ENCODE measurements around the gene ITLN1.

The ITLN1 gene

GRCh38 chr1:160850993-160851392 lies 34.0 kb downstream of the ITLN1 start:
- TF ChIP-seq, protein P1, sequence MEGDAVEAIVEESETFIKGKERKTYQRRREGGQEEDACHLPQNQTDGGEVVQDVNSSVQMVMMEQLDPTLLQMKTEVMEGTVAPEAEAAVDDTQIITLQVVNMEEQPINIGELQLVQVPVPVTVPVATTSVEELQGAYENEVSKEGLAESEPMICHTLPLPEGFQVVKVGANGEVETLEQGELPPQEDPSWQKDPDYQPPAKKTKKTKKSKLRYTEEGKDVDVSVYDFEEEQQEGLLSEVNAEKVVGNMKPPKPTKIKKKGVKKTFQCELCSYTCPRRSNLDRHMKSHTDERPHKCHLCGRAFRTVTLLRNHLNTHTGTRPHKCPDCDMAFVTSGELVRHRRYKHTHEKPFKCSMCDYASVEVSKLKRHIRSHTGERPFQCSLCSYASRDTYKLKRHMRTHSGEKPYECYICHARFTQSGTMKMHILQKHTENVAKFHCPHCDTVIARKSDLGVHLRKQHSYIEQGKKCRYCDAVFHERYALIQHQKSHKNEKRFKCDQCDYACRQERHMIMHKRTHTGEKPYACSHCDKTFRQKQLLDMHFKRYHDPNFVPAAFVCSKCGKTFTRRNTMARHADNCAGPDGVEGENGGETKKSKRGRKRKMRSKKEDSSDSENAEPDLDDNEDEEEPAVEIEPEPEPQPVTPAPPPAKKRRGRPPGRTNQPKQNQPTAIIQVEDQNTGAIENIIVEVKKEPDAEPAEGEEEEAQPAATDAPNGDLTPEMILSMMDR (IDR thresholded peaks at IDR 0.05; ENCODE audit: low read depth, low read length): no peak
- no peak for DNase-seq (ENCODE audit: extremely low read depth, low read depth)

DNA sequence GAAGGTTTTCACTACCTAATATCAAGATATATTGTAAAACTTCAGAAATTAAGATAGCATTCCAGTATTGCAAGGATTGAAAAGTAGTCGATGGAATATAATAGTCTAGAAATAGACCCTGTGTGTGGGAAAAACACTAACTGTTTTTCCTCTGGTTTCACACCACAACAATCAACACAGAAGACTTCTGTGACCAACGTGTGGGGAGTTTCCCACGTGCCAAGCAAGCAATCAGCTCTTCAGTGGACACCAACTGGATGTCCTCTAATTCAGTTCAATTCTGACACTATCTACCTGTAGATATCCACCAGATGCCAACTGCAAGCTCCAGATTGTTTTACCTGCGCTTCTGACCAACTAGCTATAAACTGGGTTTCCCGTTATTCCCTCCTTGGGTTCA lies 34.4 kb downstream of the ITLN1 start:
- TF ChIP-seq, protein P1 (IDR thresholded peaks at IDR 0.05; ENCODE audit: low read depth, low read length): no peak
- DNase-seq (ENCODE audit: extremely low read depth, low read depth): no peak

DNA sequence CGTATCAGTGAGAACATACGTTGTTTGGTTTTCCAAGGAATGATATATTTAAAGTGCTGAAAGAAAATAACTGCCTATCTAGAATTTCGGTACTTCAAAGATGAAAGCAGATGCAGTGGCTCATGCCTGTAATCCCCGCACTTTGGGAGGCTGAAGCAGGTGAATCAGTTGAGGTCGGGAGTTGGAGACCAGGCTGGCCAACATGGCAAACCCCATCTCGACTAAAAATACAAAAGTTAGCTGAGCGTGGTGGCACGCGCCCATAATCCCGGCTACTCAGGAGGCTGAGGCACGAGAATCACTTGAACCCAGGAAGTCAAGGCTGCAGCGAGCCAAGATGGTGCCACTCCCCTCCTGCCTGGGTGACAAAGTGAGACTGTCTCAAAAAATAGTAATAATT lies 38.7 kb downstream of the ITLN1 start:
- TF ChIP-seq, protein P1 (IDR thresholded peaks at IDR 0.05; ENCODE audit: low read depth, low read length): no peak
- DNase-seq (ENCODE audit: extremely low read depth, low read depth): no peak

DNA sequence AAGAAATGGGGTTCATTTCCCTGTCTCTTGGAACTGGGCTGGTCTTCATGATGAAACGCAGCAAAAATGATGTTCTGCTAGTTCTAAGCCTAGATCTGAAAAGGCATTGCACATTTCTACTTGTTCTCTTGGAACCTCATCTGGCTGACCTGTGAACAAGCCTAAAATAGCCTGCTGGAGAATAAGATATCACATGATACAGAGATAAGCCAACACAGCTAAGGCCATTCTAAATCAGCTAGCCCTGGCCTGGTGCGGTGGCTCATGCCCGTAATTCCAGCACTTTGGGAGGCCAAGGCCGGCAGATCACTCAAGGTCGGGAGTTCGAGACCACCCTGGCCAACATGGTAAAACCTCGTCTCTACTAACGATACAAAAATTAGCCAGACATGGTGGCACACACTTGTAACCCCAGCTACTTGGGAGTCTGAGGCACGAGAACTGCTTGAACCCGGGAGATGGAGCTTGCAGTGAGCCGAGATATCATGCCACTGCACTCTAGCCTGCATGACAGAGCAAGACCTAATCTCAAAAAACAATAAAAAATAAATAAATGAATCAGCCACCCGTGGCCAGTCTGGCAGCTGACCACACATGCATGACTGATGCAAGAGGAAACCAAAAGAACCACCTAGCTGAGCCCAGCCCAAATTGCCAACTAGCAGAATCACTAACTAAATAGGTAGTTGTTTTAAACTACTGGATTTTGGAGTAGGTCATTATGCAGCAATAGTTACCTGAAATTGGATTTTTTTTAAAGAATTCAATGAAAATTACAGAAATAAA lies 40.3 kb downstream of the ITLN1 start:
- no peak for DNase-seq (ENCODE audit: extremely low read depth, low read depth)

GRCh38 chr1:160841079-160841478 lies 43.9 kb downstream of the ITLN1 start:
- DNase-seq (ENCODE audit: extremely low read depth, low read depth): no peak
- TF ChIP-seq, protein P1 (IDR thresholded peaks at IDR 0.05; ENCODE audit: low read depth, low read length): no peak

More for the DNA sequence above, 40.3 kb downstream of the ITLN1 start:
- TF ChIP-seq, protein P1 (IDR thresholded peaks at IDR 0.05; ENCODE audit: low read depth, low read length): no peak

- DNase-seq (ENCODE audit: extremely low read depth, low read depth): no peak
- TF ChIP-seq, protein P1 (IDR thresholded peaks at IDR 0.05; ENCODE audit: low read depth, low read length): no peak
These were observed 45.2 kb downstream of the ITLN1 start for GRCh38 chr1:160839746-160840145.

- TF ChIP-seq, protein P1 (IDR thresholded peaks at IDR 0.05; ENCODE audit: low read depth, low read length): no peak
- DNase-seq (ENCODE audit: extremely low read depth, low read depth): no peak
These were observed 46.1 kb downstream of the ITLN1 start for GRCh38 chr1:160838888-160839287.
